GM12878 (cell line): ENCODE results near the gene NUP50. TPM values are rescaled to one million over a fixed set of nuclear protein-coding genes. Genes with fewer than 3 reads are reported as not detected.

Source experiments
- ATAC-seq: fragments of 200-7000 bp; cut with Tn5 transposase; 3 replicates; pipeline ENCODE4 v1.9.1; 2020; ENCODE audit warnings: mild to moderate bottlenecking, moderate library complexity
- BruUV-seq: library from RNA; stranded (reverse); fragments of 400-500 nt; replicated peaks from 2 replicates; lab custom pipeline; 2021; lab: Mats Ljungman, UMichigan
- CTCF ChIA-PET: fragments of 300-600 bp; sonication (Branson Sonifier 250); formaldehyde crosslinking; extraction: SDS; loops from one replicate; lab custom pipeline; 2021; ENCODE audit warnings: inconsistent platforms; lab: Yijun Ruan, JAX
- POLR2A ChIA-PET: fragments of 350-600 bp; formaldehyde crosslinking; extraction: SDS; loops from one replicate; lab custom pipeline; 2021; ENCODE audit warnings: inconsistent platforms; lab: Charles Lee
- RAD21 ChIA-PET: fragments of 300-600 bp; sonication (Branson Sonifier 250); formaldehyde crosslinking; loops from one replicate; lab custom pipeline; 2023; ENCODE audit warnings: antibody characterized with exemption; ENCODE audit not compliant: unreplicated experiment; lab: Charles Lee
- SMC1A ChIA-PET: fragments of 300-600 bp; sonication (Branson Sonifier 250); formaldehyde crosslinking; loops from one replicate; lab custom pipeline; 2023; ENCODE audit not compliant: unreplicated experiment, uncharacterized antibody; lab: Charles Lee
- DNase-seq: peaks from one replicate; pipeline ENCODE4 v3.0.0-alpha.2; 2011; ENCODE audit warnings: low read depth, low spot score
- FAIRE-seq: peaks from 3 replicates; lab custom pipeline; 2011; peaks lifted over from hg19 to GRCh38; lab: Jason Lieb, UNC
- H2AFZ ChIP-seq: 2 replicates; pipeline ENCODE4 v1.6.0; 2011; ENCODE audit warnings: low read depth, low read length, control low read depth; ENCODE audit not compliant: control insufficient read depth
- H3K27ac ChIP-seq: 2 replicates; pipeline ENCODE4 v1.5.1; 2011; ENCODE audit warnings: control low read depth; ENCODE audit not compliant: control insufficient read depth, insufficient read depth
- H3K27me3 ChIP-seq, 2 experiments: replicated peaks in 1 of 2; 2 replicates each; pipeline versions ENCODE4 v1.6.0 to v1.6.1; 2011; ENCODE audit warnings: low read length in 1 of 2; ENCODE audit not compliant: control insufficient read depth in 2 of 2, insufficient read depth in 2 of 2
- H3K36me3 ChIP-seq, 2 experiments: 2 replicates each; pipeline ENCODE4 v1.5.1; 2011; ENCODE audit warnings: low read length in 1 of 2; ENCODE audit not compliant: control insufficient read depth in 2 of 2, insufficient read depth in 2 of 2
- H3K4me1 ChIP-seq: 2 replicates; pipeline ENCODE4 v1.6.1; 2011; ENCODE audit warnings: mild to moderate bottlenecking, low read length, moderate library complexity, mixed read lengths; ENCODE audit not compliant: control insufficient read depth, insufficient read depth
- H3K4me2 ChIP-seq: 2 replicates; pipeline ENCODE4 v1.6.0; 2011; ENCODE audit warnings: control low read depth; ENCODE audit not compliant: control insufficient read depth, insufficient read depth
- H3K4me3 ChIP-seq: fragments of 200-600 bp; sonication (generic); 2 replicates; pipeline ENCODE4 v1.5.1; 2016
- H3K79me2 ChIP-seq: 2 replicates; pipeline ENCODE4 v1.6.0; 2011; ENCODE audit warnings: low read length; ENCODE audit not compliant: control insufficient read depth, insufficient read depth
- H3K9ac ChIP-seq: 2 replicates; pipeline ENCODE4 v1.8.0; 2011; ENCODE audit warnings: low read length, control low read depth, mixed read lengths; ENCODE audit not compliant: control insufficient read depth, insufficient read depth
- H3K9me3 ChIP-seq: replicated peaks from 3 replicates; pipeline ENCODE4 v1.5.1; 2011; ENCODE audit warnings: mild to moderate bottlenecking, low read length; ENCODE audit not compliant: control insufficient read depth, insufficient read depth
- H4K20me1 ChIP-seq: 2 replicates; pipeline ENCODE4 v1.6.0; 2011; ENCODE audit not compliant: control insufficient read depth, insufficient read depth
- CUX1 ChIP-seq: IDR thresholded peaks from 2 replicates; pipeline ENCODE4 v1.6.1; 2012; ENCODE audit warnings: improper control_type of control experiment, low read depth, low read length; ENCODE audit not compliant: insufficient replicate concordance
- ESRRA ChIP-seq: IDR thresholded peaks from 2 replicates; pipeline ENCODE4 v1.6.1; 2012; ENCODE audit warnings: mild to moderate bottlenecking, low read length, improper control_type of control experiment
- IKZF1 ChIP-seq: fragments of 450-650 bp; conservative IDR thresholded peaks from 2 replicates; pipeline ENCODE4 v1.6.1; 2017; ENCODE audit warnings: antibody characterized with exemption, mild to moderate bottlenecking
- IKZF2 ChIP-seq, 2 experiments: fragments of 450-650 bp; IDR thresholded peaks; 2 replicates each; pipeline ENCODE4 v1.6.1; 2017; ENCODE audit warnings: mild to moderate bottlenecking in 2 of 2, moderate library complexity in 2 of 2
- IRF5 ChIP-seq: fragments of 450-650 bp; IDR thresholded peaks from 2 replicates; pipeline ENCODE4 v1.6.1; 2017; ENCODE audit warnings: borderline replicate concordance
- MTA2 ChIP-seq: fragments of 450-650 bp; IDR thresholded peaks from 2 replicates; pipeline ENCODE4 v1.6.1; 2016; ENCODE audit warnings: low read depth, mild to moderate bottlenecking, moderate library complexity
- MXI1 ChIP-seq: fragments of 150-350 bp; IDR thresholded peaks from 2 replicates; pipeline ENCODE4 v1.6.1; 2011; ENCODE audit warnings: low read depth, mild to moderate bottlenecking, inconsistent platforms, low read length, improper control_type of control experiment
- MYC ChIP-seq: IDR thresholded peaks from 2 replicates; pipeline ENCODE4 v1.6.1; 2011; ENCODE audit warnings: mild to moderate bottlenecking, low read length, moderate library complexity, inconsistent platforms; ENCODE audit not compliant: insufficient read depth, insufficient replicate concordance, insufficient read length, severe bottlenecking
- NFYA ChIP-seq: IDR thresholded peaks from 2 replicates; pipeline ENCODE4 v1.6.1; 2011; ENCODE audit warnings: low read depth, mild to moderate bottlenecking, low read length, improper control_type of control experiment, borderline replicate concordance
- NFYB ChIP-seq: IDR thresholded peaks from 2 replicates; pipeline ENCODE4 v1.6.1; 2011; ENCODE audit warnings: low read depth, mild to moderate bottlenecking, low read length, improper control_type of control experiment, moderate library complexity; ENCODE audit not compliant: insufficient read depth
- POLR2A ChIP-seq: IDR thresholded peaks from 2 replicates; pipeline ENCODE4 v1.6.1; 2011; ENCODE audit warnings: low read depth, mild to moderate bottlenecking, low read length
- RELA ChIP-seq: fragments of 450-650 bp; IDR thresholded peaks from 2 replicates; pipeline ENCODE4 v1.8.0; 2014; ENCODE audit warnings: borderline replicate concordance; ENCODE audit not compliant: partially characterized antibody
- SMC3 ChIP-seq: IDR thresholded peaks from 2 replicates; pipeline ENCODE4 v1.6.1; 2011; ENCODE audit warnings: low read length, improper control_type of control experiment, borderline replicate concordance
- SP1 ChIP-seq: IDR thresholded peaks from one replicate; pipeline ENCODE4 v1.6.1; 2011; ENCODE audit warnings: low read depth, low read length
- STAT3 ChIP-seq: IDR thresholded peaks from 2 replicates; pipeline ENCODE4 v1.6.1; 2011; ENCODE audit warnings: low read depth, low read length, improper control_type of control experiment
- TAF1 ChIP-seq: IDR thresholded peaks from 2 replicates; pipeline ENCODE4 v1.6.1; 2011; ENCODE audit warnings: mild to moderate bottlenecking, low read depth, low read length, borderline replicate concordance
- WRNIP1 ChIP-seq: IDR thresholded peaks from 2 replicates; pipeline ENCODE4 v1.6.1; 2011; ENCODE audit warnings: low read depth, low read length, improper control_type of control experiment, borderline replicate concordance
- WGBS: methylation state at CpG from one replicate; pipeline ENCODE4 v1.1.6; 2016; ENCODE audit warnings: low lambda C conversion rate; ENCODE audit not compliant: insufficient replicate concordance, insufficient coverage; ENCODE audit errors: missing lambda C conversion rate; 5-methylcytosine and 5-hydroxymethylcytosine counted together
- in situ Hi-C: fragments of 300-500 bp; cut with MboI; formaldehyde crosslinking; loops from 9 replicates; pipeline ENCODE4 v1.14.3; 2018; ENCODE audit warnings: mixed read lengths
- intact Hi-C: fragments of 100-400 bp; cut with micrococcal nuclease; formaldehyde crosslinking; loops from one replicate; pipeline ENCODE4 v1.14.2; 2022; ENCODE audit not compliant: unreplicated experiment
- polyA plus RNA-seq, 11 experiments: library from polyadenylated mRNA; depleted of rRNA in 4 of 11; unstranded in 6 of 11; stranded (reverse) in 5 of 11; fragments of >200 nt; fragmentation: Nextera tagmentation in 4 of 11; fragmentation: Illumina TruSeq in 1 of 11; extraction: Ambion mirVana in 4 of 11; extraction: Trizol in 1 of 11; gene quantifications; 1 replicate in 1 of 11; 2 replicates in 10 of 11; pipeline versions ENCODE4 v1.2.1 to v1.2.3, GENCODE V29; 2011 to 2016; ENCODE audit warnings: inconsistent platforms in 2 of 11, missing spikeins in 2 of 11, low read depth in 1 of 11
- total RNA-seq, 4 experiments: library from RNA; depleted of rRNA in 3 of 4; stranded (reverse); fragments of >200 nt in 3 of 4; fragmentation: Illumina TruSeq in 1 of 4; extraction: Trizol in 1 of 4; gene quantifications; 2 replicates each; pipeline versions ENCODE4 v1.2.1 to v1.2.3, GENCODE V29; 2013 to 2021

NUP50 gene
- total and polyA plus RNA-seq, 10 of the 15 experiments (the other 5 are each of a cell fraction or from before 2014, with no cell fraction given) = 36.8 to 125 (median 78.8) TPM

DNA sequence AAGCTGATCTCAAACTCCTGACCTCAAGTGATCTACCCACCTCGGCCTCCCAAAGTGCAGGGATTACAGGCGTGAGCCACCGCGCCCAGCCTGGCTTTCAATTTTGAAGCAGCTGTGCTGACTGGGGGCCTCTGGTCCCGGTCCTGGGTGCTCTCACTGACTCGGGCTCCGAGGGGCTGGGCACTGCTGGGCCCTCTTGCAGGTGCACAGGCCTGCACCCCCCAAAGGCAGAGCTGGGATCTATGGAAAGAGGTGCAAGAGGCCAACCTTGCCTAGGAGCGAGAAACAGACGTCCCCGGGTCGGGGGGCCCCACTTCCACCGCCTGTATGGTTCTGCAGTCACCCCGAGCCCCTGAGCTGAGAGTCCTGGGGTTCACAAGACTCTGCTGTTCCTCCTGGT is 43.8 kb downstream of the NUP50 start (continued):
- TF ChIP-seq IRF5 (no peak), MTA2 (no peak), IKZF1 (no peak), IKZF2 (IDR thresholded peaks at IDR 0.05) (no peak), RELA (no peak), SP1 (no peak), WRNIP1 (no peak)

- POLR2A ChIA-PET = interaction anchor here (0.7 kb wide), 1 partner anchor 126 kb away, joined by 4 read pairs; no protein-coding TSS in a partner anchor
- intact Hi-C loops (no loop called here), in situ Hi-C loops (no loop called here)
- WGBS = 95% methylated on average over 24 of the region's 24 CpGs
- Histone ChIP-seq H2AFZ (no peak overlapping the region), H3K27ac (no peak overlapping the region), H3K4me2 (no peak overlapping the region), H3K4me1 (no peaks in the 10 kb centered on the region; the same call in 1 of the 2 replicates), H3K4me3 (no peak overlapping the region), H3K9me3 (no peaks in the 10 kb centered on the region), H3K79me2 (peaks cover 3% of the 10 kb centered on the region), H3K9ac (no peak overlapping the region), H3K27me3 (no peaks in the 10 kb centered on the region), H4K20me1 (no peaks in the 10 kb centered on the region), H3K36me3 (peaks cover 5 to 34% of the 10 kb centered on the region in 2 experiments; a peak in 3 of 4 replicates)
- SMC1A ChIA-PET = interaction anchor here (0.8 to 1.0 kb wide), 2 partner anchors 11 to 43 kb away, joined by 3 read pairs; no protein-coding TSS in a partner anchor
- RAD21 ChIA-PET = no interaction called here
- DNase-seq (no peak), FAIRE-seq (no peak), ATAC-seq (no peak)
- no TSS peak for BruUV-seq
- CTCF ChIA-PET = interaction anchor here (0.6 to 2.3 kb wide), 8 partner anchors 10 to 165 kb away, joined by 3 to 7 read pairs (median 3); no protein-coding TSS in a partner anchor
- no peak for TF ChIP-seq NFYA
- no peak for TF ChIP-seq MXI1
- no peak for TF ChIP-seq MTA2
- no peak for TF ChIP-seq MYC
- no peak for TF ChIP-seq ESRRA
- TF ChIP-seq SMC3 = no peak
- TF ChIP-seq STAT3 = no peak
- TF ChIP-seq POLR2A = no peak
- TF ChIP-seq TAF1 = no peak
- no peak for TF ChIP-seq NFYB
- no peak for TF ChIP-seq CUX1
These were observed 44.4 kb downstream of the NUP50 start for GRCh38 chr22:45207981-45208664.
